Renal cortex interstitium (tissue), 15 donors: Measurements from ENCODE around the gene C19orf47. TPM values are rescaled to one million over a fixed set of nuclear protein-coding genes. Genes with fewer than 3 reads are reported as not detected.

Experiments used
- DNase-seq, 11 donors: peaks; one replicate each; pipeline ENCODE4 v3.0.0-alpha.2; 2013; ENCODE audit warnings: low read depth in 9 of 11, low spot score in 4 of 11; ENCODE audit errors: extremely low read depth in 1 of 11
- long read RNA-seq, 16 experiments: transcript quantifications; one replicate each; lab custom pipeline, GENCODE V29; 2026
- polyA plus RNA-seq, 3 donors: library from polyadenylated mRNA; unstranded; fragments of 120-200 nt; gene quantifications; one replicate each; pipeline ENCODE4 v1.2.1, GENCODE V29; 2013; ENCODE audit not compliant: insufficient read length in 3 of 3

C19orf47 gene, protein sequence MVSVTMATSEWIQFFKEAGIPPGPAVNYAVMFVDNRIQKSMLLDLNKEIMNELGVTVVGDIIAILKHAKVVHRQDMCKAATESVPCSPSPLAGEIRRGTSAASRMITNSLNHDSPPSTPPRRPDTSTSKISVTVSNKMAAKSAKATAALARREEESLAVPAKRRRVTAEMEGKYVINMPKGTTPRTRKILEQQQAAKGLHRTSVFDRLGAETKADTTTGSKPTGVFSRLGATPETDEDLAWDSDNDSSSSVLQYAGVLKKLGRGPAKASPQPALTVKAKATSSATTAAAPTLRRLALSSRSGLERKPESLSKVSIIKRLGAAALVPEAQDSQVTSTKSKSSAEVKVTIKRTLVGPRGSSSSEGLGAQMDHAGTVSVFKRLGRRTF
- polyA plus RNA-seq, result 10 to 100 TPM in 2 of 3 donors, 1 to 10 TPM in 1; 8.3 to 18.0 (median 14.5) TPM
- long read RNA-seq, donor 1, result 0 reads
- long read RNA-seq, donor 2, result 0 reads
- long read RNA-seq, donor 3, partial matches to known transcripts, result 374 of 427 reads
- long read RNA-seq, donor 3, other reads (novel, unspliced or antisense), result 53 of 427 reads
- long read RNA-seq, donor 4, partial matches to known transcripts, result 0 of 1 reads
- long read RNA-seq, donor 4, other reads (novel, unspliced or antisense), result 0 of 1 reads
- long read RNA-seq, donor 5, result 0 reads
- long read RNA-seq, donor 6, partial matches to known transcripts, result 258 of 258 reads
- long read RNA-seq, donor 6, other reads (novel, unspliced or antisense), result 0 of 258 reads
- long read RNA-seq, donor 7, partial matches to known transcripts, result 327 of 341 reads
- long read RNA-seq, donor 7, other reads (novel, unspliced or antisense), result 13 of 341 reads
- long read RNA-seq, donor 8, partial matches to known transcripts, result 0 of 1 reads
- long read RNA-seq, donor 8, other reads (novel, unspliced or antisense), result 0 of 1 reads
- long read RNA-seq, donor 9, result 0 reads
- long read RNA-seq, donor 10, partial matches to known transcripts, result 0 of 1 reads
- long read RNA-seq, donor 10, other reads (novel, unspliced or antisense), result 0 of 1 reads
- long read RNA-seq, donor 11, partial matches to known transcripts, result 0 of 1 reads
- long read RNA-seq, donor 11, other reads (novel, unspliced or antisense), result 0 of 1 reads
- long read RNA-seq, donor 12, result 0 reads
- long read RNA-seq, donor 13, partial matches to known transcripts, result 0 of 6 reads
- long read RNA-seq, donor 13, other reads (novel, unspliced or antisense), result 6 of 6 reads
- long read RNA-seq, donor 14, partial matches to known transcripts, result 0 of 1 reads
- long read RNA-seq, donor 14, other reads (novel, unspliced or antisense), result 0 of 1 reads
- long read RNA-seq, donor 15, partial matches to known transcripts, result 0 of 1 reads
- long read RNA-seq, donor 15, other reads (novel, unspliced or antisense), result 0 of 1 reads
- long read RNA-seq, donor 16, result 0 reads

DNA sequence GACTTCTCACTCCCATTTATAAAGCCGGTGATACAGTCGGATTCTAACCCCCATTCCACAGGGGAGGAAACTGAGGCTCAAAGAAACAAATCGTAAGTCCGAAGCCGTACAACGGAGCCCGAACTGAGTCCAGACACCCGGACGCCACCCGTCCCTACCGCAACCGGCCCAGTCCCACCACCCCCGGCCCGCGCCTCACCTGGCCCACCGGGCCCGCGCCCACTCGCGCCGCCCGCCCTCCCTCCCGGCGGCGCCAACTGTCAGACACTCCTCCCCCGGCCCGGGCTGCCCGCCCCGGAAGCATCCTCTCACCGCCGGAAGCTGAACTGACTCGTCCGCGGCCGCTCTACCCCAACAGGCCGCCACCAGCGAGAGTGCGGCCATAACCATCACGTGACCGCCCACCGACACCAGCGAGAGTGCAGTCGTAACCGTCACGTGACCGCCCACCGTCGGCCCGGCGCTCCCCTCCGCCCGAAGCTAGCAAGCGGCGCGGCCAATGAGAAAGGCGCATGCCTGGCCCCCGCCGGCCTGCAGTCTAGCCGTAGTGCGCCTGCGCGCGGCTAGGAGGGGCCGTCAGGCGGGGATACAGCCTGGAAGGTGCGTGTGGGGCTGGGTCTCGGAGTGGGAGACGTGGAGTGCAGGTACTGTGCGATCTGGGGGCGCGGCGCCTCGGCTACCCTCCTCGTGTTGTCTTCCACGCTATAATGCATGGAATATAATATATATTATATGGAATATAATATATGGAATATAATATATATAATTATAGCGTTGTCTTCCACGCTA lies at the start of gene C19orf47, which contains the start of gene PLD3:
Gene C19orf47 (minus strand): TSS at position 273 of the 789 bp plus-strand sequence. CDS start 6,540 bp downstream, outside the sequence.
Gene PLD3 (plus strand): TSS at position 571 of the 789 bp plus-strand sequence. CDS start 17,789 bp downstream, outside the sequence.
- DNase-seq, result peak; percentile 89 to 99 (median 98)

DNA sequence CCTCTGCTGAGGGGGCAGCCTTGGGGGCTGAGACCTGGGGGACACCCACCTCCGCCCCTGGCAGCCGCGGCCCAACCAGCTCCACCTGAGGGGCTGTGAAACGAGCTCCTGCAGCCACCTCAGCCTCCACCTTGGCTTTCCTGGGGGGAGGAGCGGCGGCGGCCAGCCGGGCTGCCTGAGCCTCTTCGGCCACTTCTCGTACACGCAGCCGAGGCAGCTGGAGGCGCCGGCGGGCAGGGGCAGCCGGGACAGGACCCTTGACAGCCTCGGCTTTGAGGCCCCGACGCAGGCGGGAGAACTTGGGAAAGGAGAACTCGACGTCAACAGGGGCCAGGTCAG lies 49.3 kb upstream of the C19orf47 start:
- DNase-seq, result no peak

DNA sequence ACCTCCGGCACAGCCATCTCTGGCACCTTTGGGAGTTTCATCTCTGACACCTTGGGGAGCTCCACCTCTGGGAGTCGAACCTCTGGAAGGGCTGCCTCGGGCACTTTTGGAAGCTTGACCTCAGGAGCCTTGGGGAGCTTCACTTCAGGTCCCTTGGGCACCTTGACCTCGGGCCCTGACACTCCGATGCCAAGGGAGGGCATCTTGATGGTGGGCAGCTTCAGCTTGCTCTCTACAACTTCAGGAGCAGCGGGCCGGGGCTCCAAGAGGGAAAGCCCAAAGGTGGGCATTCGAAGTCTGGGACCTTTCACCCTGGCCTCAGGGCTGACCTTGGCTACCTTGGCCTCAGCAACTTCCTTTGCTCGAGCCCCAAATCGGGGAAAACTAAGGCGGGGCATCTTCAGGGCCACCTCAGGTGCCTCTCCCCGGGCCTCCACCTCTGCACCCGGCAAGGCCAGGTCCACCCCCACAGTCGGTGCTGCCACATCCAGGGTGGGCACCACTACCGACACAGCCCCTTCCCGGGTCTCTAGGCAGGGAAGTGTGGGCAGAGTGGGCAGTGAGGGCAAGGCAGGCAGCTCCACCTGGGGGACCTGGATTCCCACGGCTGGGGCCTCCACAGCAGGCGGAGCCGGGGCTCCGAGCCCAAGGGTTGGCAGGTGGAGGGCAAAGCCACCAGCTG lies 48.8 kb upstream of the C19orf47 start:
- no peak for DNase-seq

DNA sequence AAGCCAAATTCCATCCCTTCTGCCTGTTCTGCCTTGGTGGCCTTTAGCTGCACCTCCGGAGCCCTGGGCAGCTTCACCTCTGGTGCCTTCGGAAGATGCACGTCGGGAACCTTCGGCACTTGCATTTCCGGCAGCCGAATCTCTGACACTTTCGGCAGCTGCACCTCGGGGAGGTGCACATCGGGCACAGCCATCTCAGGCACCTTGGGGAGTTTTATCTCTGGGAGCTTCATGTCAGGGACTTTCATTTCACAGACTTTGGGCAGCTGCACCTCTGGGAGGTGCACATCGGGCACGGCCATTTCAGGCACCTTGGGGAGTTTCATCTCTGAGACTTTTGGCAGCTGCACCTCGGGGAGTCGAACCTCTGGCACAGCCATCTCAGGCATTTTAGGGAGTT lies 47.8 kb upstream of the C19orf47 start:
- DNase-seq, result no peak

DNA sequence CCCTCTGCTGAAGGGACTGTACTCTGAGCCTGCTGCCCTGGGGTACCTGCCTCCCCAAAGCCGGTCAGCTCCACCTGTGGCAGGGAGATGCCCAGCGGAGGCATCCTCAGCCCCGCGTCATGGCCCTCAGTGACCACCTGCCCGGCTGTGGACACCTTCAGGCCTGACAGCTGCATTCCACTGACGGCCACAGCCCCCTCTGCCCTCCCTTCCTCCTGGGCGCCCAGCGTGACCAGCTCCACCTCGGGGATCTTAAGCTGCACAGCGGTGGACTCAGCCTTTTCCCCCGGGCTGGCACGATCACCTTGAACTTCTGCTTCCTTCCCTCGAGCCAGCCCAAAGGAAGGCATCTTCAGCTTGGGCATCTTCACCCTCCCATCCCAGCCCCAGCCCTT lies 46.6 kb upstream of the C19orf47 start:
- no peak for DNase-seq

DNA sequence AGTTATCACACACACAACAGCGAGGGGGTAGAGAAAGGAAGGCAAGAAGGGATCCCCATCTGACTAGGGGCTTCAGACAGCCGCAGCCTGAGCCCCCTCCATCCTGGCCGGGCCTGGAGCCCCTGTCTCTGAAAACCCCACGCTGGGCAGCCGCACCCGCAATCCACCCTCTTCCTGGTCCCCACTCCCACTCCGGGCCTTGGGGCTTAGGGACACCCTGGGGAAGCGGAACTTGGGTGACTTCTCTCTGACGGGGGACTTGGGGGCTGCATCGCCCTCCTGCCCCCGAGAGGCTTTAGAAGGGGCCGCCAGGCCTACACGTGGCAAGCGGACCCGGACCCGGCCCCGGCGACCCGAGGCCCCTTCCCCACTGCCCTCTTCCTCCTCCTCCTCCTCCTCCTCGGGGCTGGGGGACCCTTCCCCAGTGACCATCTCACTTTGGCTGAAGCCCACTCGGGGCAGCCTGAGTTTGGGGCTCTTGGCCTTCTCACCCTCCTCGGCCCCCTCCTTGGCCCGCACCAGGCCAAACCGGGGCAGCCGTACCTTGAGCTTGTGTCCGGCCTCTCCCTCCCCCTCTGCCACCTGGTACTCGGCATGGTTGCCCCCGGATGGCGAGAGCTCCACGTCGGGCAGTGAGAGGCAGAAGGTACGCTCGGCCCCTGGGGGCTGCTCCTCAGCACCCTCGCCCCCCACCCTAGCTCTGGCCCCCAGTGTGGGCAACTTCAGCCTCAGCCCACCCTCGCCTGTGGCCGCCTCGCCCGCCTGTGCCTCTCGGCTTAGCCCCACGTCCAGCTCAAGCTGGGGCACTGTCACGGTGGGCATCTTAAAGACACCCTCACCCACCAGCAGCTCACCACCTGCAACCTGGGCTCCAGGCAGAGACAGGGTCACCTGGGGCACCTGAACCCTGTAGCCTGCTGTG lies 46.0 kb upstream of the C19orf47 start:
- no peak for DNase-seq

DNA sequence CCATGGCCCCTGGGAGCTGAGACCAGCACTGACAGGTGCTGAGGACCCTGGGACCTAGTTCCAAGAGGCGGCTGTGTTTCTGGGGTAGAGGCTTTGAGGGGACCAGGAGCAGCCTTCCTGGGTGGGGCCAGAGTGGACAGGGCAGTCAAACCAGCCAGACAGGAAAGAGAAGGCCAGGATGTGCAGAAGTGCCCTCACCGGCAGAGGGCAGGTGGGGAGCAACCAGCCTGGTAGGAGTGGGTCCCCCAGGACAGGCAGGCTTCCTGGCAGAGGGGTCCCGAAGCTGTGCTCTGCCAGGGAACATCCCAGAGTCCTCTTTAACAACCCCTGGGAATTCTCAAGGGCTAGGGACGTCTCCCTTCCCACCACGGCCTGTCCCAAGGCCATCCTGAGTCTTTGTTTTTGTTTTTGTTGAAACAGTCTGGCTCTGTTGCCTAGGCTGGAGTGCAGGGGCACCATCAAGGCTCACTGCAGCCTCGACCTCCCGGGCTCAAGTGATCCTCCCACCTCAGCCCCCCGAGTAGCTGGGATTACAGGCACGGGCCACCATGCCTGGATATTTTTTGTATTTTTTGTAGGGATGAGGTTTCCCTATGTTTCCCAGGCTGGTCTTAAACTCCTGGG lies 44.8 kb upstream of the C19orf47 start:
- no peak for DNase-seq

DNA sequence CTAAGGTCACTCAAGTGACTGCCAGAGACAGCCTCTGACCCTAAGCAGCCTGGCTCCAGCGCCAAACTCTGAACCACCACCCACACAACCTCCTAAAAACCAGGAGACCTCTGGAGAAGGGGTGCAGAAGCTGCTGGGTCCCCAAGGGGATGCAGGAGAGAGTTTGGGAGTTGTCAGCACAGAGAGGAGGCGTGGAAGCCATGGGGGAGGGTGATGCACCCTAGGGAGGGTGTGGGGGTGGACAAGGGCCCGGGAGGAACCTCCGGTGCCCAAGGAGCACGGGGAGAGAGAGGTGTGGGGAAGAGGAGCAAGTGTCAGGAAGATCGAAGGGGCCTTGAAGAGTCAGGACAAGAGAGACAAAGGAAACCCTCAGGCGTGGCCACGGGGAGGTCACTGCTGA lies 43.9 kb upstream of the C19orf47 start:
- DNase-seq, result no peak

DNA sequence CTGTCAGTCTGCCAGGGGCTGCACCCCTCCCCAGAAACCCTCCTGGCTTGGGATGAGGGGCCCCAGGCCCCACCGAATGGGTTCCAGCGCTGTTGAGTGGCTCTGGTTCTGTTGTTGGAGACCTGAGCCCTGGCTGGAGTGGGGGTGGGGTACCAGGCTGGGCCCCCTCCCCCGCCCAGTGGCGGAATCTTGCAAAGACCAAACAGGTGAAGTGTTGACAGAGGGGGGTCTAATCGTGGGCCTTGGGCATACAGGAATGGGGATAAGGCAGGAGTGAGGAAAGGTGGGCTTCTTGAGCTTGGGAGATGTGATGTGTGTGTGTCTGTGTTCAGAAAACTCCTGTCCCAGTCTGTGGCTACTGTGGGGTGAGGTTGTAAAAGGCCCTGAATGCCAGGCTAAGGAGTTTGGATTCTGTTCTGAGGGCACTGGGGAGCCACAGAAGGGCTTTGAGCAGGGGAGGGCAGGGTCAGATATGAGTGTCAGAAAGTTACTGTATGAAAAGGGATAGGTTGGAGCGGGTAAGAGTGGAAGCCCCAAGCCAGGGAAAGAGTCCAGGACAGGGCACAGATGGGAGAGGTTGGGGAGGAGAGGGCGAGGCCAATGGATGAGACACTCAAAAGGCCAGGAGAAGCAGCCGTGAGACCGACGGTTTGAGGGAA lies 42.0 kb upstream of the C19orf47 start, which contains the start of gene HIPK4:
Gene HIPK4 (minus strand): TSS at position 98 of the 659 bp plus-strand sequence. CDS start 279 bp downstream, outside the sequence.
- DNase-seq, result no peak

DNA sequence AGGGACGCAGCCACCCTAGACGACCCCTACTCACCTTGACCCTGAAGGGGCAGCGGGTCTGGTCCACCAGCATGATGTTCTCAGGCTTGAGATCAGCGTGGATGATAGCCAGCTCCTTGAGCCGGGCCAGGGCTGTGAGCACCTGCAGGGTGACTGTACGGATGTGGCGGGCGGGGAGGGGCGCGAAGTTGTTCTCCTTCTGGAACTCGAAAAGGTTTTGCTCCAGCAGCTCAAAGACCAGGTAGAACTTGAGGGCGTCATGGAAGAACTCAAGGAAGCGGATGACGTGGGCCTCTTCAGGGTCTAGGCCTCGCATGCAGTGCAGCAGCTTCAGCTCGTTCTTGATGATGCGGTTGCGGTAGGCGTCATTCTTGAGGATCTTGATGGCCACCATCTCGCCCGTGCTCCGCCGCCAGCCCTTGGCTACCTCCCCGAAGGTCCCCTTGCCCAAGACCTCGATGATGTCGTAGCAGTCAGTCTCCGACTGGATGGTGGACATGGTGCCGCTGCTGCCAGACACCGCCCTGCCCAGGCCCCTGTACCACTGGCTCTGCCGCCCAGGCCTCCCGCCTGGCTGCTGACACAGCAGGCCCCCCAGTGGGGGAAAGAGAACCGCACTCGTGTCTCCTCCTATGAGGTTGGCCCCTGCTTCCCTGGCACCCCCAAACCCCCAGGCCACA lies 41.3 kb upstream of the C19orf47 start:
- DNase-seq, result no peak

DNA sequence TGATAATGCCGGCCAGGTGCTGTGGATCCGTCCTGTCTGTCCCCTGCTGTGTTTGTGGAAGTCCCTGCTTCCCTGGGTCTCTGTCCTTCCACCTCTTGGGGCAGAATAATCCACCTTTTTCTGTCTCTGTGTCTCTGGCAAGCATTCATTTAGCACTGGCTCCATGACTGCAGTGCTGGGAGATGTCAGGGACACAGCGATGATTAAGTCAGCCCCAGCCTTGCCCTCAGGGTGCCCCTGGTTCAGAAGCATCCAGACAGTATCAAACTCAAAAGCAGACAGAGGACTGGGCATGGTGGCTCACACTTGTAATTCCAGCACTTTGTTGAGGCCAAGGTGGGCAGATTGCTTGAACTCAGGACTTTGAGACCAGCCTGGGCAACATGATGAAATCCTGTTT lies 40.3 kb upstream of the C19orf47 start:
- no peak for DNase-seq

DNA sequence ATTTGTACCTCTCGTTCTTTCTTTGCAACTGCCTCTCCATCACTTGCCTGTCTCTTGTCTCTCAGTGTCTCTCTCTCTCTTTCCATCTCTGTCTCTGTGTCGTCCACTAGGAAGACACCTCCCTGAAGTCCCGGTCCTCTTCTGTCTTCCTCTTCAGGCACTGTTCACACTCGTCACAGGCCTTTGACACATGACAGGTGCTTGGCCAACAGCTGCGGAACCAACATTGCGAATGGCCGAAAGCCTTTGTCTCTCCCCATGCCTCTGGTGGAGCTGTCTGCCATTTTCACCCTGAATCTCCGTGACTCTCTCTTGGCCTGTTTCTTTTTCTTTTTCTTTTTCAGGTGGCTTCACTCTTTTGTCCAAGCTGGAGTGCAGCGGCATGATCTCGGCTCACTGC lies 39.0 kb upstream of the C19orf47 start:
- no peak for DNase-seq

DNA sequence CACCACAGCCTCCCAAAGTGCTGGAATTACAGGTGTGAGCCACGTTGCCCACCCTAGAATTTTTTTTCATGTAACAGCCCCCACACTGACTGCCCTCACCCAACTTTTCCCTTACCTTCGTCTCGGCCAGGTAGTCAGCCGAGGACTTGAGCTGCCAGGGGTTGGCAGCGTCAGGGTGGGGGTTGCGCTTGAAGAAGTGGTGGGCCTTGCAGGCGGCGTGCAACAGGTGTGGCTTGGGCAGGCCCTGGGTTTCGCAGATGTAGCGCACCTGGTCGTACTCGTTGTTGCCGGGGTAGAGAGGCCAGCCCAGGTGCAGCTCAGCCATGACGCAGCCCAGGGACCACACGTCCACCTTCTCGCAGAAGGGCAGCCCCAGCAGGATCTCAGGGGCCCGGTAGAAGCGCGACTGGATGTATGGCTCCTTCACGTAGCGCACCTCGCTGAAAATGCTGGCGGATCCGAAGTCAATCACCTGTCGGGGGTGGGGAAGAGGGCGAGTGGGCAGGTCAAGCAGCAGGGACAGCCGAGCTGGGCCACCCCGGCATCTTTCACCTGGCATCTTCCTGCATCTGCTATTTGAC lies 35.6 kb upstream of the C19orf47 start:
- DNase-seq, result no peak

DNA sequence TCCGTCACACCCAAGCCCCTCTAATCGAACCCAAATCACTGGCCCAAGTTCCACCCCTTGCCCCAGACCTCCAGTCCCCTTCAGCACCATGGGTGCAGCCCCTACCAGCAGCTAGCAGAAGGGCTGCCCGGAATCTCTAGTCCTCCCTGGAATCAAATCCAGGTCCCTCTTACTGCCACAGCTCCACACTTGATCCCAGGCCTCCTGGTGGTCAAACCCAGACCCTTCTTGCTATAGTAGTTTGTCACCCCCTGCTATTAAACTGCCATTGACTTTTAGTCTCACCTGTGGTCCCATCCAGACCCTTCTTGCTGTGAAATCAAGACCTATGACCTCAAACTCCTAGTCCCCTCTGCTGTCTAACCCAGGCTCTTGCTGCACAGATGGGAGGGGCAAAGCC lies 33.1 kb upstream of the C19orf47 start:
- no peak for DNase-seq
